SK-N-MC (cell line): Measurements from ENCODE around the gene ATP1B1.

Experiments used
- DNase-seq: peaks from one replicate; pipeline ENCODE4 v3.0.0-alpha.2; 2011; ENCODE audit warnings: low read depth, low spot score
- H3K27ac ChIP-seq: fragments of 200-600 bp; sonication (generic); 2 replicates; pipeline ENCODE4 v1.5.1; 2016; ENCODE audit warnings: mixed run types
- H3K36me3 ChIP-seq: fragments of 200-600 bp; sonication (generic); 2 replicates; pipeline ENCODE4 v1.6.1; 2017; ENCODE audit warnings: antibody characterized with exemption, low read length, mixed read lengths; ENCODE audit not compliant: insufficient read depth
- H3K4me3 ChIP-seq: fragments of 200-600 bp; sonication (generic); 2 replicates; pipeline ENCODE4 v1.5.1; 2016
- H3K9ac ChIP-seq: fragments of 200-600 bp; sonication (generic); 2 replicates; pipeline ENCODE4 v1.8.0; 2017; ENCODE audit warnings: mixed run types, mixed read lengths; ENCODE audit not compliant: insufficient read length
- H3K9me3 ChIP-seq: fragments of 200-600 bp; sonication (generic); 2 replicates; pipeline ENCODE4 v1.6.1; 2017; ENCODE audit warnings: low read depth, mild to moderate bottlenecking, antibody characterized with exemption, low read length, moderate library complexity, mixed read lengths
- EZH2 ChIP-seq: fragments of 200-600 bp; sonication (generic); IDR thresholded peaks from one replicate; pipeline ENCODE4 v1.6.1; 2017; ENCODE audit warnings: antibody characterized with exemption
- FOXP2 ChIP-seq: optimal IDR thresholded peaks from 2 replicates; pipeline ENCODE3; 2011; ENCODE audit warnings: mild to moderate bottlenecking, moderate library complexity; ENCODE audit not compliant: insufficient read depth; ENCODE audit errors: extremely low read length, control extremely low read depth
- POLR2AphosphoS5 ChIP-seq: IDR thresholded peaks from 2 replicates; pipeline ENCODE4 v1.6.1; 2012; ENCODE audit warnings: mild to moderate bottlenecking, low read depth, low read length, borderline replicate concordance

ATP1B1 gene

DNA sequence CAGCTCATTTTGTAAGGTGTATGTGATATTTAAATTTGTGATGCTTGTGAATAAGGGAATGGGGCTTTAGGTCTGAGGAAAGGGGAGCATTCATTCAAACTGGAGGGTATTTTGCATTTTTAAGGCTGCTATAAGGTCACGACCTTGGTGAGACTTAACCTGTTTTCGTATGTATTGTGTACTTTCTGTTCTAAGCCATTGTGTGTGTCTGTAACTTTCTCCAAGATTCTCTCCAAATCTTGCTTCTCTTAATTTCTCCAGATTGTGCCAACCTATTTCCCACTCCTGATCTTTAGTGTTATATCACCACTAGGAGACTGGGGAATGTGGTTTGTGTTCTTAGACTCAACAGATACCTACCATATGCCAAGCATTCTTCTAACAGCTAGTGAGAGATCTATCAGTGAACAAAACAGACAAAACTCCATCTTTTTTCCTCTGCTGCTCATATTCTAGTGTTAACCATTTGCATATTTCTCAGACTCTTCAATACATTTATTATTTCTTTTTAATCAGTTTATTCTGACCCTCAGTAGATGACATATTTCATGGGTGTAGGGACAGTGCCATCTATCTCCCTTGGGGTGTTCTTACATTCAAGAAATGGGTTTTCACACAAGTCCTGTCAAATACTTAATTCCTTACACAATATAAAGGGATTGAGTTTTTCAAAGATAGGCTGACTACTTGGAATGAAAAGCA, 27.5 kb downstream of the ATP1B1 start:
- H3K9me3 ChIP-seq, result no peaks in the 10 kb centered on the region
- no peak overlapping the region for H3K27ac ChIP-seq
- H3K4me3 ChIP-seq, result no peak overlapping the region
- H3K9ac ChIP-seq, result no peak overlapping the region
- no peak for TF ChIP-seq FOXP2
- TF ChIP-seq EZH2, result no peak
- TF ChIP-seq POLR2AphosphoS5, result no peak
- H3K36me3 ChIP-seq, result no peaks in the 10 kb centered on the region
- DNase-seq, result no peak

DNA sequence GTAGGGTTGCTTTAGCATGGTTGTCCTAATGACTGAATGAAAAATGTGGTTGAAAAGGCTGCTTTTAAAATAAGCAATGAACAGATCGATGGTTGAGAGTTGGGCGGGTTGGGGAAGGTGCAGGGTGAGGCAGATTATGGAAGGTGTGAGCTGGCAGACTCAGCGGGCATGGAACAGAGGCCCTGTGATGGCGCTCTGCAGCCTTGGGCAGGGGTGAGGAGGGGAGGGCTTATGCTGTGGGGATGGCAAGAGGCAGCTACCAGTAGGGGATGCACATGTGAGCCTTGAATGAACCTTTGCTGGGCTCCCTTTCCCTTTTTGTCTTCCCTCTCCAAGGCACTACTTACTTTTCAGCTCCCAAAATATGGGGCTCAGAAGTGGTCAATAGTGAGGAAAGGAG, 30.9 kb downstream of the ATP1B1 start:
- Histone ChIP-seq H3K36me3 (no peaks in the 10 kb centered on the region), H3K4me3 (no peak overlapping the region), H3K9me3 (no peaks in the 10 kb centered on the region), H3K27ac (no peak overlapping the region), H3K9ac (no peak overlapping the region)
- TF ChIP-seq EZH2 (no peak), FOXP2 (no peak), POLR2AphosphoS5 (no peak)
- DNase-seq, result no peak

DNA sequence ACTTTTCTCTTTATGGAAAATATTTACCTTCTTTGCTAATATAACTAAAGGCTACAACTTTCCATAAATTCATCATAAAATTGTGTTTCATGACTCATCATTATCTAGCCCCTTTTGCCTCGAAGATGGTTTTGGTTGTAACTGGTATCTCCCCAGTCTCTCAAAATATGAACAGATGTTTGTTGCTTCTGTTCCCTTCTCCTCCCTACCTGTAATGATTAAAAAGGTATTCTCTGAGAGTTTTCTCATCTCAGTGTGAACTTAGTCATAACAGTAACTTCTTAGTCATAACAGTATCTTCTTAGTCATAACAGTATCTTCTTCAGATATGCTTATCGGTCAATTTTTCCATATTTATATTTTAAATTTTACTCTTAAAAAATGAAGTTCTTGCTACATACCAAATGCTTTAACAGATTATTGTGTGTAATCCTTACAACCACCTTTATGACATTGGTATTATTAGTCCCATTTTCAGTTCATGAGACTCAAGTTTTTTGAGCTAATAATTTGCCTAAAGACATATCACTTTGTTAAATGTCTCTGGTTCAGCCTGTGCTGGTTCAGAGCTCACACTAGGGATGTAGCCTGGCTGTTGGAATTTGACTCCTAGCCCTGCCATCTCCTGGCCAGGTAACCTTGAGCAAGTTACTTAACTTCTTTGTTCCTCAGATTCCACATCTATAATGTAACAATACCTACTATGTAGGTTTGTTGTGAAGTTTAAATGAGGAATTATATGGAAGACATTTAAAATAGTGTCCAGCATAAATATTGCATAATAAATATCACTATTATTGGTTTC, 32.6 kb downstream of the ATP1B1 start:
- Histone ChIP-seq H3K36me3 (no peaks in the 10 kb centered on the region), H3K9ac (no peak overlapping the region), H3K9me3 (no peaks in the 10 kb centered on the region), H3K27ac (no peak overlapping the region), H3K4me3 (no peak overlapping the region)
- no peak for DNase-seq
- no peak for TF ChIP-seq EZH2
- TF ChIP-seq POLR2AphosphoS5, result no peak
- TF ChIP-seq FOXP2, result no peak

DNA sequence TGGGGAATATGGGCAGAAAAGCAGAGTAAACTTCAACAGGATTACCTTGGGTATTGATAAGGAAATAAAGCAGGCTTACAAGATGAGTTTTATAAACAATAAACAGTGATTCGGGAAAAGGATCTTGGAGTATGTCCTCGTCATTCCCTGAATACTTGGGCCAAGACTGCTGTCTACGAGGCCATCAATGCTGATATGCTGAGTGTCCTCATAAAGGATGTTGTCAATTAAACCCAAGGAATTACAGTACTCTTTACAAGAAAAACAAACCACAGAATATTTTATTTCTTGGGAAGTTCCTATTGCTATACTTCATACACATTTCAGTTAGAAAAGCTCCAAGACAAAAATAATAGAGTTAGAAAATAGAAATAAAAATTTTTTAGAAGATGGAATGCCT, 34.9 kb downstream of the ATP1B1 start:
- Histone ChIP-seq H3K9ac (no peak overlapping the region), H3K27ac (no peak overlapping the region), H3K4me3 (no peak overlapping the region), H3K9me3 (no peaks in the 10 kb centered on the region), H3K36me3 (no peaks in the 10 kb centered on the region)
- DNase-seq, result no peak
- TF ChIP-seq POLR2AphosphoS5, result no peak
- TF ChIP-seq FOXP2, result no peak
- no peak for TF ChIP-seq EZH2

DNA sequence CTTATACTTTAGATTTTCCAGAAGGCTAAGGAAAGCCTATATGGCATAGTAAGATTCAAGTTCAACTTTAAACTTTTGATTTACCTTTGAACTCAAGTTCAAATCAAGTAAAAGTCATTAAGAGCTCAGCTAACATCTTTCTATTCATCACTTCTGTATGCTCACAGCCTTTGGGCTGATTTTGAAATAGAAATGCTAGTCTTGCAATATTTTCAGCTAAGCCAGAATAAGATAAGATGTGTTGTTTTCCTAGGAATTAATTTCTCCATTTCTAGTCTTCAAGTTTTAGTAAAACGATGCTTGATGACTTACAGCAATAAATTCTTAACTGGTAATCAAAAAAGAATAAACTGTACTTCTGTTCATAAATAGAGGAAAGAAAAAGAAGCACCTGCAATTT, 35.6 kb downstream of the ATP1B1 start:
- Histone ChIP-seq H3K9me3 (no peaks in the 10 kb centered on the region), H3K36me3 (no peaks in the 10 kb centered on the region), H3K9ac (no peak overlapping the region), H3K4me3 (no peak overlapping the region), H3K27ac (no peak overlapping the region)
- TF ChIP-seq POLR2AphosphoS5 (no peak), FOXP2 (no peak), EZH2 (no peak)
- DNase-seq, result no peak

DNA sequence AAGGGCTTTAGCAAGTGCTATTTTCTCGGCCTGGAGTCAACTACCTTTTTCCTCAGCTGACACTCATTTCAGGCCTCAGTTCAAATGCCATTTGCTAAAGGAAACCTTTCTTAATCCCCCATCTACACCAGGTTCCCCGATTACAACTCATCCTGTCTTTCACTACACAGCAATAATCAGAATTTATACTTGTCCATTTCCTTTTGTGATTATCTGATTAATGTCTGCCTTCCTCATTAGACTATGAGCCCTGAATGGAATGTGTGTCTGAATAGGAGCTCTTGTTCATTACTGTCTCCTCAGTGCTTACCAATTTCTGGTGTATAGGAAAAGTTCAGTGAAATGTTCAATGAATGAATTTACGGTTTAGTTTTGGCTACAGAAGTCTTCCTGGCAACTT, 36.9 kb downstream of the ATP1B1 start:
- Histone ChIP-seq H3K9ac (no peak overlapping the region), H3K27ac (no peak overlapping the region), H3K9me3 (no peaks in the 10 kb centered on the region), H3K4me3 (no peak overlapping the region), H3K36me3 (no peaks in the 10 kb centered on the region)
- DNase-seq, result no peak
- TF ChIP-seq FOXP2 (no peak), EZH2 (no peak), POLR2AphosphoS5 (no peak)

DNA sequence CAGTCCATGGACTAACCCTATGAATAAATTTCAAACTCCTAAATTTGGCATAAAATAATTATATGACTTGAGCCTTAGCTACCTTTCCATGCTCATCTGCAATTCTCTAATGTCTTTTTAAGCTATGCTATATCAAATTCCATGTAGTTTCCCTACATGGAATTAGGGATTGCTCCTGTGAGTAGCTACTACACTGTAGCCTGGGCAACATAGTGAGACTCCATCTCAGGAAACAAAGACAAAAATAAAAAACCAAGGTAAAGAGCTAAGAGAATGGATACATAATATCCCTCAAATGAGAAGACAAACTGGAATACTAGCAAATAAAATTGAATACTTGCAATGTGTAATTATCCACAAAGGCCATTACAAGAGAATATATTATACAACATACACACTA, 37.5 kb downstream of the ATP1B1 start:
- Histone ChIP-seq H3K36me3 (no peaks in the 10 kb centered on the region), H3K9me3 (no peaks in the 10 kb centered on the region), H3K27ac (no peak overlapping the region), H3K4me3 (no peak overlapping the region), H3K9ac (no peak overlapping the region)
- DNase-seq, result no peak
- no peak for TF ChIP-seq EZH2
- no peak for TF ChIP-seq FOXP2

DNA sequence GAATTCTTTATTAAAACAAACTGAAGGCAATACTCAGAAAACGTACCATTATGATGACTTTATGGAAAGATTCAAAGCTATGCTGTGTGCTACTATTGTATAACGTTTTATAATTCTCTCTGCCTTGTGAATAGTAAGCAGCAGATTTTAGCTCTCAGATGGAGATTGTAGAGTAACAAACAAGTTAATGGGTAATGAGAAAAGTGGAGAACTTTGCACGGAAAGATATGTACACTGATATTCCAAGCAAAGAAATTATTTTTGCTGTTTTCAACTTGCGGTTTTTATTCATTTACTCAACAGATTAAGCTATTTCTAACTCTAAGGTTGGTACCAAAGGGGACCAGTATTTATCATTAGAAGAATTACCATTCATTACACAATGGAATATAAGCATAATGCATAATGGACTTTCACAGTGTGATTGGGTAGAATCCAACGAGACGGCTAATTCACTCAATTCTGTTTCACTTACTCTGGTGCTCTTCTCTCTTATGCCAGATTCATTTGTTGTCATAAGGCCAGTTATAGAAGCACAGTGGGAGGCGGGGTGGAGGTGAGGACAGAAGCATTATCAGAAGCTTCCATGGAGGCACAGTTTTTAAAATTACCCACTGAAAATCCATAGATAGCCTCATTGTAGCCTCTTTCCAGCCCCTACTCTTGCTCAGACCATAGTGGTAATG, 38.6 kb downstream of the ATP1B1 start:
- Histone ChIP-seq H3K4me3 (no peak overlapping the region), H3K9ac (no peak overlapping the region), H3K36me3 (no peaks in the 10 kb centered on the region), H3K27ac (no peak overlapping the region), H3K9me3 (no peaks in the 10 kb centered on the region)
- TF ChIP-seq EZH2, result no peak
- no peak for TF ChIP-seq FOXP2
- TF ChIP-seq POLR2AphosphoS5, result no peak
- DNase-seq, result no peak
